ENCODE measurements around the gene PLCL2.

GRCh38 chr3:16897254-16897926, 12.6 kb downstream of the PLCL2 start:
- TF ChIP-seq POLR2AphosphoS5 (IDR thresholded peaks at IDR 0.05; ENCODE audit: borderline replicate concordance, low read depth, low read length) (no peak), EZH2 (IDR thresholded peaks at IDR 0.05) (no peak), FOXP2 (optimal IDR thresholded peaks at IDR 0.05; ENCODE audit: control extremely low read depth, extremely low read length, insufficient read depth) (no peak)

Measured in SK-N-MC (cell line).